ENCODE results near the gene JMY.
A peak's percentile ranks its signal among the peaks of the same experiment; 100 is the strongest.

JMY gene

GRCh38 chr5:79285833-79286232, 49.9 kb downstream of the JMY start:
- no peak for DNase-seq
- no peak for TF ChIP-seq CTCF (IDR thresholded peaks at IDR 0.05)
- Mint-ChIP-seq H3K36me3 (ENCODE audit: low read depth) (peaks cover 14% of the 10 kb centered on the region), H3K9me3 (no peaks in the 10 kb centered on the region), H3K27me3 (ENCODE audit: low read depth, poor library complexity) (no peaks in the 10 kb centered on the region), H3K4me3 (no peak overlapping the region), H3K27ac (no peak overlapping the region), H3K4me1 (no peaks in the 10 kb centered on the region)

- Mint-ChIP-seq H3K27ac (no peak overlapping the region), H3K9me3 (no peaks in the 10 kb centered on the region), H3K4me1 (no peaks in the 10 kb centered on the region), H3K36me3 (ENCODE audit: low read depth) (peaks cover 18% of the 10 kb centered on the region), H3K27me3 (ENCODE audit: low read depth, poor library complexity) (no peaks in the 10 kb centered on the region), H3K4me3 (no peak overlapping the region)
- TF ChIP-seq CTCF (IDR thresholded peaks at IDR 0.05) = no peak
- DNase-seq = no peak
These were observed 51.4 kb downstream of the JMY start for GRCh38 chr5:79287380-79287779.

GRCh38 chr5:79287907-79288306, 52.0 kb downstream of the JMY start:
- Mint-ChIP-seq H3K4me1 (no peaks in the 10 kb centered on the region), H3K36me3 (ENCODE audit: low read depth) (peaks cover 18% of the 10 kb centered on the region), H3K9me3 (no peaks in the 10 kb centered on the region), H3K27ac (no peak overlapping the region), H3K4me3 (no peak overlapping the region), H3K27me3 (ENCODE audit: low read depth, poor library complexity) (no peaks in the 10 kb centered on the region)
- DNase-seq = no peak
- TF ChIP-seq CTCF (IDR thresholded peaks at IDR 0.05) = no peak

- no peak for DNase-seq
- Mint-ChIP-seq H3K27me3 (ENCODE audit: low read depth, poor library complexity) (no peaks in the 10 kb centered on the region), H3K4me1 (peaks cover 5% of the 10 kb centered on the region), H3K9me3 (no peaks in the 10 kb centered on the region), H3K4me3 (no peak overlapping the region), H3K27ac (no peak overlapping the region), H3K36me3 (ENCODE audit: low read depth) (peaks cover 10% of the 10 kb centered on the region)
- TF ChIP-seq CTCF (IDR thresholded peaks at IDR 0.05) = no peak
These were observed 59.1 kb downstream of the JMY start for GRCh38 chr5:79295029-79295428.

- H3K27ac Mint-ChIP-seq = peak overlapping the region; percentile 47
- peaks cover 5% of the 10 kb centered on the region for H3K4me1 Mint-ChIP-seq
- no peak overlapping the region for H3K4me3 Mint-ChIP-seq
- TF ChIP-seq CTCF (IDR thresholded peaks at IDR 0.05) = no peak
- peaks cover 3% of the 10 kb centered on the region for H3K27me3 Mint-ChIP-seq (ENCODE audit: low read depth, poor library complexity)
- no peak for DNase-seq
- H3K36me3 Mint-ChIP-seq (ENCODE audit: low read depth) = peaks cover 14% of the 10 kb centered on the region
- H3K9me3 Mint-ChIP-seq = no peaks in the 10 kb centered on the region
These were observed 61.7 kb downstream of the JMY start for GRCh38 chr5:79297661-79298060.

GRCh38 chr5:79301046-79301712, 65.2 kb downstream of the JMY start:
- no peak overlapping the region for H3K4me3 Mint-ChIP-seq
- H3K27me3 Mint-ChIP-seq (ENCODE audit: low read depth, poor library complexity) = peaks cover 3% of the 10 kb centered on the region
- no peak for DNase-seq
- H3K9me3 Mint-ChIP-seq = no peaks in the 10 kb centered on the region
- H3K4me1 Mint-ChIP-seq = peaks cover 5% of the 10 kb centered on the region
- H3K27ac Mint-ChIP-seq = no peak overlapping the region
- H3K36me3 Mint-ChIP-seq (ENCODE audit: low read depth) = peaks cover 14% of the 10 kb centered on the region
- TF ChIP-seq CTCF (IDR thresholded peaks at IDR 0.05) = no peak

All from nephron progenitor cell (in vitro differentiated cells).